K562 (cell line): ENCODE measurements around the gene RYR1.

Experiments used
- DDX20 ChIP-seq: fragments of 450-650 bp; IDR thresholded peaks from 2 replicates; pipeline ENCODE4 v1.6.1; 2016; ENCODE audit warnings: missing genetic modification characterization, low read depth, mild to moderate bottlenecking, missing compliant biosample characterization, moderate library complexity
- ELF1 ChIP-seq: fragments of 200-800 bp; sonication (Bioruptor generic); IDR thresholded peaks from 2 replicates; pipeline ENCODE4 v1.6.1; 2016; ENCODE audit warnings: missing genetic modification characterization, missing compliant biosample characterization
- FOXK2 ChIP-seq, 2 experiments: fragments of 450-650 bp; IDR thresholded peaks in 1 of 2; conservative IDR thresholded peaks in 1 of 2; 2 replicates each; pipeline ENCODE4 v1.6.1; 2016; ENCODE audit warnings: low read depth in 2 of 2, mild to moderate bottlenecking in 1 of 2
- GABPA ChIP-seq: fragments of 200-800 bp; sonication (Bioruptor generic); conservative IDR thresholded peaks from 2 replicates; pipeline ENCODE4 v1.6.1; 2016; ENCODE audit warnings: low read depth, missing genetic modification characterization, missing compliant biosample characterization
- HMGXB4 ChIP-seq: sonication (generic); formaldehyde crosslinking; IDR thresholded peaks from 2 replicates; pipeline ENCODE4 v1.8.1; 2023; ENCODE audit warnings: mild to moderate bottlenecking, missing genetic modification reagents
- MYNN ChIP-seq, 2 experiments: sonication (generic); formaldehyde crosslinking in 1 of 2; IDR thresholded peaks; 2 replicates each; pipeline versions ENCODE4 v1.5.0 to v1.6.1; 2016 to 2020; ENCODE audit warnings: antibody characterized with exemption in 1 of 2, missing genetic modification reagents in 1 of 2
- NFIX ChIP-seq: fragments of 250-450 bp; sonication (Bioruptor Pico); IDR thresholded peaks from 2 replicates; pipeline ENCODE4 v1.4.0; 2020; ENCODE audit warnings: low read depth, mild to moderate bottlenecking, moderate library complexity
- PML ChIP-seq: IDR thresholded peaks from 2 replicates; pipeline ENCODE4 v1.6.1; 2012; ENCODE audit warnings: low read length, inconsistent platforms
- RNF2 ChIP-seq: sonication (generic); IDR thresholded peaks from 2 replicates; pipeline ENCODE4 v1.6.1; 2016
- TCF7 ChIP-seq: sonication (generic); IDR thresholded peaks from 2 replicates; pipeline ENCODE4 v1.6.1; 2016; ENCODE audit warnings: antibody characterized with exemption, borderline replicate concordance
- ZBTB34 ChIP-seq: fragments of 250-450 bp; sonication (Bioruptor Pico); IDR thresholded peaks from 2 replicates; pipeline ENCODE4 v1.8.0; 2021; ENCODE audit warnings: mild to moderate bottlenecking, moderate library complexity
- ZNF140 ChIP-seq: fragments of 250-450 bp; sonication (Bioruptor Pico); IDR thresholded peaks from 2 replicates; pipeline ENCODE4 v1.8.0; 2021; ENCODE audit warnings: moderate library complexity, mild to moderate bottlenecking, inconsistent platforms

GRCh38 chr19:38492181-38492813, 58.8 kb downstream of the RYR1 start:
- no peak for TF ChIP-seq HMGXB4
- no peak for TF ChIP-seq DDX20 (tag)
- no peak for TF ChIP-seq GABPA
- no peak for TF ChIP-seq PML
- no peak for TF ChIP-seq TCF7
- TF ChIP-seq FOXK2 (conservative IDR thresholded peaks at IDR 0.05 in 1 of 2, IDR thresholded peaks at IDR 0.05 in 1 of 2; ENCODE audit: low read depth in 2 of 2), result no peak
- no peak for TF ChIP-seq ELF1
- no peak for TF ChIP-seq ZNF140 (CRISPR knock-in tag)
- no peak for TF ChIP-seq MYNN (IDR thresholded peaks at IDR 0.05)
- no peak for TF ChIP-seq MYNN (CRISPR knock-in tag; IDR thresholded peaks at IDR 0.05)
- TF ChIP-seq RNF2, result no peak
- TF ChIP-seq NFIX (CRISPR knock-in tag), result no peak
- no peak for TF ChIP-seq ZBTB34 (CRISPR knock-in tag)
